GM12892 (cell line): ENCODE data around the gene TCIRG1.
A peak's percentile ranks its signal among the peaks of the same experiment; 100 is the strongest.

Source experiments
- DNase-seq: peaks from one replicate; pipeline ENCODE4 v3.0.0; 2011; ENCODE audit not compliant: insufficient read length
- FAIRE-seq: peaks from 2 replicates; lab custom pipeline; 2011; peaks lifted over from hg19 to GRCh38; lab: Jason Lieb, UNC
- POLR2A ChIP-seq: IDR thresholded peaks from 2 replicates; pipeline ENCODE4 v1.6.1; 2011; ENCODE audit warnings: low read depth, low read length, control low read depth
- POLR2AphosphoS5 ChIP-seq: IDR thresholded peaks from 2 replicates; pipeline ENCODE4 v1.6.1; 2011; ENCODE audit warnings: low read depth, low read length, control low read depth
- TAF1 ChIP-seq: IDR thresholded peaks from 2 replicates; pipeline ENCODE4 v1.6.1; 2011; ENCODE audit warnings: low read depth, mild to moderate bottlenecking, control low read depth, low read length, borderline replicate concordance

TCIRG1 gene

GRCh38 chr11:68099474-68100405 is 60.9 kb downstream of the TCIRG1 start:
- TF ChIP-seq POLR2A (no peak), POLR2AphosphoS5 (no peak), TAF1 (no peak)
- DNase-seq (no peak), FAIRE-seq (peak; percentile 76)
